ENCODE data around the gene NUP54.

GRCh38 chr4:76141241-76141640 lies 7.0 kb downstream of the NUP54 start:
- TF ChIP-seq EZH2 (IDR thresholded peaks at IDR 0.05) (no peak), POLR2AphosphoS5 (IDR thresholded peaks at IDR 0.05; ENCODE audit: borderline replicate concordance, low read depth, low read length) (no peak)

Data from SK-N-MC (cell line).